ENCODE data around the gene HBP1.
"Not testable (repeated sequence)": the region's sequence is repeated elsewhere in the genome, so short reads cannot be mapped to it uniquely, and the experiment has no call there.

HBP1 gene

GRCh38 chr7:107219563-107220244 is 50.9 kb downstream of the HBP1 start:
- DNase-seq (ENCODE audit: extremely low read depth in 1 of 2, low read depth in 1 of 2): no peak

DNA sequence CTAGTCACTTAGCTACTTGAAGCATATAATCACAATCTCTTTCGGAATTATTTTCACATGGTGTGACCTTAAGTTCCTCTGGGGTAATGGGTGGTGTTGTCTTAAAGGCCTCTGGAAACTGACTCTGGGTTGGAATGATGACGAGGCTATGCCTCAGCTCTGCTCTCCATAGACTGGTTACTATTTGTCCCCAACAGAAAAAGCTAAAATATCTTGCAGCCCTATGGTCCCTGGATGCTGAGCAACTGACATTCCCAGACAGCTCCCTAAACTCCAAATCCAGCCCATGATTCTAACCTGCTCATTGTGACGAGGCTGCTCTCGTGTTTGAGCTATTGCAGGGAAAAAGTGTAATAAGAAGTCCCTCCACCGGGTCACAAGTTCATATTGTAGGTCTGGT is 51.6 kb downstream of the HBP1 start:
- no peak for DNase-seq (ENCODE audit: extremely low read depth in 1 of 2, low read depth in 1 of 2)

DNA sequence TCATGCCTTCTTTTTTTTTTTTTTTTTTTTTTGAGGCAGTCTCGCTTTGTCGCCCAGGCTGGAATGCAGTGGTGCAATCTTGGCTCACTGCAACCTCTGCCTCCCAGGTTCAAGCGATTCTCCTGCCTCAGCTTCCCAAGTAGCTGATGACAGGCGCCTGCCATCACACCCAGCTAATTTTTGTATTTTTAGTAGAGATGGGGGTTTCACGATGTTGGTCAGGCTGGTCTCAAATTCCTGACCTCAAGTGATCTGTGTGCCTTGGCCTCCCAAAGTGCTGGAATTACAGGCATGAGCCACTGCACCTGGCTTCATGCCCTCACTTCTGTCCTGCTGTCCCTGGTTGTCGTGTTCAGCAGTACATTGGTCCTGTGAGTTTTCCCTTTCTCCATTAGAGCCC is 52.0 kb downstream of the HBP1 start:
- DNase-seq (ENCODE audit: extremely low read depth in 1 of 2, low read depth in 1 of 2): not testable (repeated sequence)

GRCh38 chr7:107224374-107225223 is 55.8 kb downstream of the HBP1 start:
- DNase-seq (ENCODE audit: extremely low read depth in 1 of 2, low read depth in 1 of 2): no peak

GRCh38 chr7:107228291-107228690 is 59.5 kb downstream of the HBP1 start:
- no peak for DNase-seq (ENCODE audit: extremely low read depth in 1 of 2, low read depth in 1 of 2)

- no peak for DNase-seq (ENCODE audit: extremely low read depth in 1 of 2, low read depth in 1 of 2)
Measured at GRCh38 chr7:107230334-107230733, 61.5 kb downstream of the HBP1 start.

- DNase-seq (ENCODE audit: extremely low read depth in 1 of 2, low read depth in 1 of 2): no peak
Measured at GRCh38 chr7:107232568-107233090, 63.8 kb downstream of the HBP1 start.

DNA sequence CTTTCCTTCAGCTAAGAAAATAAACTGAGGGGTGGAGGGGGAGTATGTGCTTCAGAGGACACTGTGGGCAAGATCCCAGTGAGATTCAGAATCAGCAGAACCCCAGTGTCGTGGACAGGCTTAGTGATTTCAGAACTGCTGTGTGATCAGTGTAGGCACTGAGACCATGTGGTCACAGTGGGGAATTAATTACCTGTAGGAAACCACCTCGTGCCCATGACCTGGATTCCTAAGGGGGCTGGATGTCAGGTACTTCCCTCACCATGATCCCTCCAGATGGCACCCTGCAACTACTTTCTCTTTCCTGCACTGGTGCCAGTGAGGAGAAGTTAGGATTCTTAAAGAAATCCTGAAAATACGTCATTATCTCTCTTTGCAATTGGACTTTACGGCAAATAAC is 64.4 kb downstream of the HBP1 start:
- no peak for DNase-seq (ENCODE audit: extremely low read depth in 1 of 2, low read depth in 1 of 2)

GRCh38 chr7:107233981-107234380 is 65.2 kb downstream of the HBP1 start:
- no peak for DNase-seq (ENCODE audit: extremely low read depth in 1 of 2, low read depth in 1 of 2)

DNA sequence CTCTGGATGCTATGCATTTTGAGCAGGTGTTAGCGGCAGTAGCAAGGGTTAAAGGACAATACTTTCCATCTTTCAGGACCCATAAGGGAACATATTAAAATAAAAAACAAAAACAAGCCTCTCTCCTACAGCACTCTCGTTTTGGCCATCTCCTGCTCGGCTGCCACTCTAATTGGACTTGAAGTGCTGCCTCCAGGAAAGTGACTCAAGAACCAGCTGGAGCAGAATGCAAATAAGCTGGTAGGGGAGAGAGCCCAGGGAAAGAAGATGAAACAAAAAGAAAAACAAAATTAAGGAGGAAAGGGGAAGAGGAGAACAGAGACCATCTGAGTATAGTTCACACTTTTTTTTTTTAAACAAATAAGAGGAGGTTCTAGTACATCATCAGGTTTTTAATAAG is 65.6 kb downstream of the HBP1 start:
- no peak for DNase-seq (ENCODE audit: extremely low read depth in 1 of 2, low read depth in 1 of 2)

- no peak for DNase-seq (ENCODE audit: extremely low read depth in 1 of 2, low read depth in 1 of 2)
Measured at GRCh38 chr7:107236862-107237261, 68.1 kb downstream of the HBP1 start.

DNA sequence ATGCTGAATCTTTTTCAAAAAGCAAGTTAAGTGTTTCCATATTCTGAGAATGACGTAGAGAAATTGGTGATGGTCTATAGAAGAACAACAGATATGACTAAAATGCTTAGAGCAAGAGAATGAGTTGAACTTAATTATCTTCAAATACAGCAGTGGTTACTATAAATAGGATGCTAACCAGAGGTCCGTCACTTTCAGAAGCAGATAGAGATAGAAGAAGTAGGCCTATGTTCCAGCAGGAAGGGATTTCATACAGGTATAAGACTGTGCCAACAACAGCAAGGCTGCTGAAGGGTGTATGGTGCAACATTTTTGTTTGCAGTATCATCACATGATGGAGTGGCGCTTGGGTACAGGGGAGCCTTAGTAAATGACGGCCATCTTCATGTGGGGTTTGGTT is 68.6 kb downstream of the HBP1 start:
- DNase-seq (ENCODE audit: extremely low read depth in 1 of 2, low read depth in 1 of 2): no peak

- no peak for DNase-seq (ENCODE audit: extremely low read depth in 1 of 2, low read depth in 1 of 2)
Measured at GRCh38 chr7:107242267-107242666, 73.5 kb downstream of the HBP1 start.

- no peak for DNase-seq (ENCODE audit: extremely low read depth in 1 of 2, low read depth in 1 of 2)
Measured at GRCh38 chr7:107244613-107245012, 75.8 kb downstream of the HBP1 start.

DNA sequence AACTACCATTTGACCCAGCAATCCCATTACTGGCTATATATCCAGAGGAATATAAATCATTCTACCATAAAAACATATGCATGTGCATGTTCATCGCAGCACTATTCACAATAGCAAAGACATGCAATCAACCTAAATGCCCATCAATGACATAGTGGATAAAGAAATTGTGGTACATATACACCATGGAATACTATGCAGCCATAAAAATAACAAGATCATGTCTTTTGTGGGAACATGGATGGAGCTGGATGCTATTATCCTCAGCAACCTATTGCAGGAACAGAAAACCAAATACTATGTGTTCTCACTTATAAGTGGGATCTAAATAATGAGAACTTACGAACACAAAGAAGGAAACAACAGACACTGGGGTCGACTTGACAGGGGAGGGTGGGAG is 78.0 kb downstream of the HBP1 start:
- not testable (repeated sequence) for DNase-seq (ENCODE audit: extremely low read depth in 1 of 2, low read depth in 1 of 2)

GRCh38 chr7:107248551-107249316 is 79.9 kb downstream of the HBP1 start:
- DNase-seq (ENCODE audit: extremely low read depth in 1 of 2, low read depth in 1 of 2): no peak

DNA sequence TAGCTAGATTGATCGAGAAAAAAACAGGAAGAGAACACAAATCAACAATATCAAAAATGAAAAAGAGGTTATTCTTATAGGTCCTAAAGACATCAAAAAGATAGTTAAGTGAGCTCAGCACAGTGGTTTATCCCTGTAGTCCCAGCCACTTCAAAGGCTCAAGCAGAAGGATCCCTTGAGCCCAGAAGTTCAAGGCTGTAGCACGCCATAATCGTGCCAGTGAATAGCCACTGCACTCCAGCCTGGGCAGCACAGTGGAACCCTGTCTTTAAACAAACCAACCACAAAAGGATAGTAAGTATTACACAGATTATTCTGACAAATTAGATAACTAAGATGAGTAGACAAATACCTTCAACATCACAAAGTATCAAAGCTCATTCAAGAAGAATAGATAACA is 83.2 kb downstream of the HBP1 start:
- no peak for DNase-seq (ENCODE audit: extremely low read depth in 1 of 2, low read depth in 1 of 2)
